GM12891 (cell line): Measurements from ENCODE around the gene E4F1.

Source experiments
- PAX5 ChIP-seq: IDR thresholded peaks from 2 replicates; pipeline ENCODE4 v1.6.1; 2011; ENCODE audit warnings: low read length, moderate library complexity, mild to moderate bottlenecking; ENCODE audit not compliant: insufficient read depth, severe bottlenecking
- POLR2A ChIP-seq: IDR thresholded peaks from 2 replicates; pipeline ENCODE4 v1.6.1; 2011; ENCODE audit warnings: low read depth, low read length, control low read depth
- POLR2AphosphoS5 ChIP-seq: IDR thresholded peaks from 2 replicates; pipeline ENCODE4 v1.6.1; 2011; ENCODE audit warnings: low read depth, low read length, control low read depth
- POU2F2 ChIP-seq: IDR thresholded peaks from 2 replicates; pipeline ENCODE4 v1.6.1; 2011; ENCODE audit warnings: low read depth, mild to moderate bottlenecking, control low read depth, low read length, moderate library complexity
- SPI1 ChIP-seq: IDR thresholded peaks from 2 replicates; pipeline ENCODE4 v1.6.1; 2011; ENCODE audit warnings: low read depth, low read length, control low read depth
- TAF1 ChIP-seq: IDR thresholded peaks from 2 replicates; pipeline ENCODE4 v1.6.1; 2011; ENCODE audit warnings: low read depth, low read length, control low read depth

- TF ChIP-seq POLR2AphosphoS5 (no peak; the same call in 1 of the 2 replicates), POLR2A (no peak), TAF1 (no peak), PAX5 (no peak), SPI1 (no peak), POU2F2 (no peak)
These were observed 13.4 kb upstream of the E4F1 start for GRCh38 chr16:2210009-2210332.
